Activated CD4-positive, alpha-beta T cell treated with anti-CD3 and anti-CD28 coated beads, Interleukin-2, Interleukin-4, amounts not matched to agents 100 ng/mL and 50 ng/mL, durations not matched to agents 16 hours and 8 hours (primary cell): ENCODE measurements around the gene PRSS8.

Experiments
- DNase-seq: peaks from one replicate; pipeline ENCODE4 v3.0.0-alpha.2; 2020; ENCODE audit warnings: low spot score

The PRSS8 gene

GRCh38 chr16:31082368-31083045 is 53.0 kb downstream of the PRSS8 start:
- DNase-seq, result no peak
